D721Med (cell line): ENCODE measurements around the gene APOBEC3F.
"Not testable (repeated sequence)": the region's sequence is repeated elsewhere in the genome, so short reads cannot be mapped to it uniquely, and the experiment has no call there.

Source experiments
- DNase-seq: peaks from one replicate; pipeline ENCODE4 v3.0.0; 2011; ENCODE audit warnings: low spot score; ENCODE audit not compliant: insufficient read length
- FAIRE-seq: peaks from 2 replicates; lab custom pipeline; 2011; peaks lifted over from hg19 to GRCh38; lab: Jason Lieb, UNC
- CTCF ChIP-seq: IDR thresholded peaks from 2 replicates; pipeline ENCODE4 v1.5.1; 2012; ENCODE audit warnings: mild to moderate bottlenecking, control low read depth; ENCODE audit not compliant: insufficient read depth; ENCODE audit errors: missing control alignments

Gene APOBEC3F

GRCh38 chr22:39078329-39078728 lies 37.7 kb downstream of the APOBEC3F start:
- FAIRE-seq (no peak), DNase-seq (no peak)
- TF ChIP-seq CTCF: no peak

GRCh38 chr22:39079054-39079637 lies 38.5 kb downstream of the APOBEC3F start:
- DNase-seq, FAIRE-seq: not testable (repeated sequence)

GRCh38 chr22:39080052-39080762 lies 39.5 kb downstream of the APOBEC3F start:
- FAIRE-seq (no peak), DNase-seq (no peak)
- no peak for TF ChIP-seq CTCF

- DNase-seq: no peak
- no peak for FAIRE-seq
- TF ChIP-seq CTCF: no peak
Measured at GRCh38 chr22:39081016-39081415, 40.4 kb downstream of the APOBEC3F start.

GRCh38 chr22:39081598-39081997 lies 40.9 kb downstream of the APOBEC3F start:
- no peak for FAIRE-seq
- no peak for DNase-seq
- no peak for TF ChIP-seq CTCF

GRCh38 chr22:39083212-39084165 lies 42.8 kb downstream of the APOBEC3F start:
- DNase-seq: no peak
- no peak for FAIRE-seq
- TF ChIP-seq CTCF: no peak

- FAIRE-seq (no peak), DNase-seq (no peak)
- no peak for TF ChIP-seq CTCF
Measured at GRCh38 chr22:39084666-39085065, 44.0 kb downstream of the APOBEC3F start.
